HEK293T (cell line): ENCODE data around the gene NABP1.

Experiments
- BHLHE40 ChIP-seq: fragments of 450-650 bp; IDR thresholded peaks from 2 replicates; pipeline ENCODE4 v1.6.1; 2016; ENCODE audit warnings: mild to moderate bottlenecking, moderate library complexity, borderline replicate concordance
- CTBP1 ChIP-seq: fragments of 450-650 bp; IDR thresholded peaks from 2 replicates; pipeline ENCODE4 v1.6.1; 2016; ENCODE audit warnings: borderline replicate concordance
- ELF4 ChIP-seq: fragments of 450-650 bp; IDR thresholded peaks from 2 replicates; pipeline ENCODE4 v1.6.1; 2017; ENCODE audit warnings: antibody characterized with exemption
- FOXA1 ChIP-seq: fragments of 450-650 bp; IDR thresholded peaks from 2 replicates; pipeline ENCODE4 v1.6.1; 2016; ENCODE audit warnings: mild to moderate bottlenecking
- FOXK2 ChIP-seq: fragments of 450-650 bp; IDR thresholded peaks from 2 replicates; pipeline ENCODE4 v1.6.1; 2016; ENCODE audit warnings: mild to moderate bottlenecking
- FOXM1 ChIP-seq: fragments of 450-650 bp; IDR thresholded peaks from 2 replicates; pipeline ENCODE4 v1.6.1; 2017; ENCODE audit warnings: mild to moderate bottlenecking, borderline replicate concordance
- HDGF ChIP-seq: fragments of 450-650 bp; IDR thresholded peaks from 2 replicates; pipeline ENCODE4 v1.6.1; 2017; ENCODE audit warnings: antibody characterized with exemption, borderline replicate concordance
- LEF1 ChIP-seq: fragments of 450-650 bp; IDR thresholded peaks from 2 replicates; pipeline ENCODE4 v1.6.1; 2017; ENCODE audit warnings: mild to moderate bottlenecking, borderline replicate concordance
- PKNOX1 ChIP-seq: fragments of 450-650 bp; IDR thresholded peaks from 2 replicates; pipeline ENCODE4 v1.6.1; 2016
- SP1 ChIP-seq: fragments of 450-650 bp; IDR thresholded peaks from 2 replicates; pipeline ENCODE4 v1.6.1; 2017
- TARDBP ChIP-seq: fragments of 450-650 bp; IDR thresholded peaks from 2 replicates; pipeline ENCODE4 v1.6.1; 2016
- ZNF384 ChIP-seq: fragments of 450-650 bp; IDR thresholded peaks from 2 replicates; pipeline ENCODE4 v1.6.1; 2016

- TF ChIP-seq FOXA1 (no peak), ZNF384 (no peak), LEF1 (no peak), CTBP1 (no peak), FOXM1 (no peak), BHLHE40 (no peak), HDGF (no peak), TARDBP (no peak), ELF4 (no peak), SP1 (no peak), FOXK2 (no peak), PKNOX1 (no peak)
These were observed 39.7 kb upstream of the NABP1 start for GRCh38 chr2:191638079-191638801.
